GM18519 (cell line): ENCODE results near the gene IL16.
"Not testable (repeated sequence)": the region's sequence is repeated elsewhere in the genome, so short reads cannot be mapped to it uniquely, and the experiment has no call there.

Experiments used
- ATAC-seq: cut with Tn5 transposase; IDR thresholded peaks from one replicate; pipeline ENCODE4 v1.9.1; 2021; ENCODE audit warnings: mild to moderate bottlenecking, moderate library complexity; ENCODE audit not compliant: unreplicated experiment, low FRiP score

Gene IL16

GRCh38 chr15:81196576-81197254 lies at the start of gene IL16:
TSS of gene IL16 (plus strand) at chr15:81196879. CDS start at chr15:81225400, 28,521 bp downstream.
- no peak for ATAC-seq

- no peak for ATAC-seq
These were observed 45.3 kb upstream of the IL16 start for GRCh38 chr15:81151389-81151788.

- ATAC-seq = no peak
These were observed 44.3 kb upstream of the IL16 start for GRCh38 chr15:81152339-81152738.

- ATAC-seq = no peak
These were observed 43.9 kb upstream of the IL16 start for GRCh38 chr15:81152799-81153198.

- ATAC-seq = no peak
These were observed 41.1 kb upstream of the IL16 start for GRCh38 chr15:81155375-81156218.

GRCh38 chr15:81156324-81156723 lies 40.4 kb upstream of the IL16 start:
- no peak for ATAC-seq

GRCh38 chr15:81157195-81157938 lies 39.3 kb upstream of the IL16 start:
- no peak for ATAC-seq

- ATAC-seq = no peak
These were observed 38.8 kb upstream of the IL16 start for GRCh38 chr15:81157939-81158223.

GRCh38 chr15:81158561-81158960 lies 38.1 kb upstream of the IL16 start:
- ATAC-seq = not testable (repeated sequence)

- no peak for ATAC-seq
These were observed 36.1 kb upstream of the IL16 start for GRCh38 chr15:81160312-81161159.

- no peak for ATAC-seq
These were observed 35.5 kb upstream of the IL16 start for GRCh38 chr15:81161160-81161673.

GRCh38 chr15:81161851-81162250 lies 34.8 kb upstream of the IL16 start:
- no peak for ATAC-seq

GRCh38 chr15:81163961-81164800 lies 32.5 kb upstream of the IL16 start:
- ATAC-seq = no peak

- ATAC-seq = no peak
These were observed 31.1 kb upstream of the IL16 start for GRCh38 chr15:81165535-81165934.

GRCh38 chr15:81166636-81167305 lies 29.9 kb upstream of the IL16 start:
- ATAC-seq = no peak

- no peak for ATAC-seq
These were observed 28.6 kb upstream of the IL16 start for GRCh38 chr15:81168131-81168526.

- ATAC-seq = no peak
These were observed 28.0 kb upstream of the IL16 start for GRCh38 chr15:81168644-81169043.

GRCh38 chr15:81170511-81170910 lies 26.2 kb upstream of the IL16 start:
- ATAC-seq = no peak

- ATAC-seq = no peak
These were observed 25.4 kb upstream of the IL16 start for GRCh38 chr15:81171286-81171685.
